ENCODE data around the gene RGL4. TPM values are rescaled to one million over a fixed set of nuclear protein-coding genes. Genes with fewer than 3 reads are reported as not detected.

RGL4 gene
- total RNA-seq, 1 donor from 2014 or later: not detected

GRCh38 chr22:23682827-23683355, 7.9 kb upstream of the RGL4 start:
- no peak overlapping the region for H3K27ac ChIP-seq (ENCODE audit: low read depth, low read length)
- no peak overlapping the region for H3K4me3 Mint-ChIP-seq (ENCODE audit: unreplicated experiment)
- H3K4me1 ChIP-seq (ENCODE audit: insufficient read depth, low read length): peaks cover 5% of the 10 kb centered on the region
- no peaks in the 10 kb centered on the region for H3K9me3 ChIP-seq (ENCODE audit: insufficient read depth, low read depth, low read length)
- H3K9me3 Mint-ChIP-seq (ENCODE audit: unreplicated experiment): peaks cover 3% of the 10 kb centered on the region
- H3K27me3 Mint-ChIP-seq (ENCODE audit: low read depth, unreplicated experiment): no peaks in the 10 kb centered on the region
- H3K9ac ChIP-seq (ENCODE audit: low read length): no peak overlapping the region
- H3K36me3 Mint-ChIP-seq (ENCODE audit: low read depth, unreplicated experiment): peaks cover 3% of the 10 kb centered on the region
- no peak overlapping the region for H3K4me3 ChIP-seq (ENCODE audit: insufficient read depth, low read depth, low read length)
- no peak overlapping the region for H2AFZ ChIP-seq (ENCODE audit: low read depth, low read length)
- no peaks in the 10 kb centered on the region for H3K36me3 ChIP-seq (ENCODE audit: insufficient read depth, low read length)
- no peaks in the 10 kb centered on the region for H3K4me1 Mint-ChIP-seq (ENCODE audit: low read depth, unreplicated experiment)
- H3K79me2 ChIP-seq (ENCODE audit: insufficient read depth, low read length): no peaks in the 10 kb centered on the region
- no peak for DNase-seq (ENCODE audit: low read depth)
- H4K20me1 ChIP-seq (ENCODE audit: insufficient read depth, low read length): peaks cover 9% of the 10 kb centered on the region
- no peak overlapping the region for H3K27ac Mint-ChIP-seq (ENCODE audit: unreplicated experiment)
- TF ChIP-seq, protein P1, sequence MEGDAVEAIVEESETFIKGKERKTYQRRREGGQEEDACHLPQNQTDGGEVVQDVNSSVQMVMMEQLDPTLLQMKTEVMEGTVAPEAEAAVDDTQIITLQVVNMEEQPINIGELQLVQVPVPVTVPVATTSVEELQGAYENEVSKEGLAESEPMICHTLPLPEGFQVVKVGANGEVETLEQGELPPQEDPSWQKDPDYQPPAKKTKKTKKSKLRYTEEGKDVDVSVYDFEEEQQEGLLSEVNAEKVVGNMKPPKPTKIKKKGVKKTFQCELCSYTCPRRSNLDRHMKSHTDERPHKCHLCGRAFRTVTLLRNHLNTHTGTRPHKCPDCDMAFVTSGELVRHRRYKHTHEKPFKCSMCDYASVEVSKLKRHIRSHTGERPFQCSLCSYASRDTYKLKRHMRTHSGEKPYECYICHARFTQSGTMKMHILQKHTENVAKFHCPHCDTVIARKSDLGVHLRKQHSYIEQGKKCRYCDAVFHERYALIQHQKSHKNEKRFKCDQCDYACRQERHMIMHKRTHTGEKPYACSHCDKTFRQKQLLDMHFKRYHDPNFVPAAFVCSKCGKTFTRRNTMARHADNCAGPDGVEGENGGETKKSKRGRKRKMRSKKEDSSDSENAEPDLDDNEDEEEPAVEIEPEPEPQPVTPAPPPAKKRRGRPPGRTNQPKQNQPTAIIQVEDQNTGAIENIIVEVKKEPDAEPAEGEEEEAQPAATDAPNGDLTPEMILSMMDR (IDR thresholded peaks at IDR 0.05; ENCODE audit: insufficient read depth, low read depth, low read length): no peak
- no peak for TF ChIP-seq EZH2 (IDR thresholded peaks at IDR 0.05; ENCODE audit: insufficient read depth, low read length)
- no peak overlapping the region for H3K4me2 ChIP-seq (ENCODE audit: low read length)
- no peak for FAIRE-seq
- no peaks in the 10 kb centered on the region for H3K27me3 ChIP-seq (ENCODE audit: insufficient read depth, low read length)

GRCh38 chr22:23683545-23683944, 7.3 kb upstream of the RGL4 start:
- no peaks in the 10 kb centered on the region for H3K27me3 Mint-ChIP-seq (ENCODE audit: low read depth, unreplicated experiment)
- no peak overlapping the region for H3K27ac Mint-ChIP-seq (ENCODE audit: unreplicated experiment)
- H4K20me1 ChIP-seq (ENCODE audit: insufficient read depth, low read length): peaks cover 9% of the 10 kb centered on the region
- H3K9ac ChIP-seq (ENCODE audit: low read length): no peak overlapping the region
- no peaks in the 10 kb centered on the region for H3K79me2 ChIP-seq (ENCODE audit: insufficient read depth, low read length)
- no peak for DNase-seq (ENCODE audit: low read depth)
- H3K36me3 ChIP-seq (ENCODE audit: insufficient read depth, low read length): no peaks in the 10 kb centered on the region
- H3K27me3 ChIP-seq (ENCODE audit: insufficient read depth, low read length): no peaks in the 10 kb centered on the region
- FAIRE-seq: no peak
- no peak overlapping the region for H3K4me3 ChIP-seq (ENCODE audit: insufficient read depth, low read depth, low read length)
- no peaks in the 10 kb centered on the region for H3K36me3 Mint-ChIP-seq (ENCODE audit: low read depth, unreplicated experiment)
- no peak overlapping the region for H3K4me3 Mint-ChIP-seq (ENCODE audit: unreplicated experiment)
- H3K9me3 Mint-ChIP-seq (ENCODE audit: unreplicated experiment): peaks cover 3% of the 10 kb centered on the region
- no peak overlapping the region for H2AFZ ChIP-seq (ENCODE audit: low read depth, low read length)
- H3K27ac ChIP-seq (ENCODE audit: low read depth, low read length): no peak overlapping the region
- H3K4me1 ChIP-seq (ENCODE audit: insufficient read depth, low read length): peaks cover 5% of the 10 kb centered on the region
- H3K4me1 Mint-ChIP-seq (ENCODE audit: low read depth, unreplicated experiment): no peaks in the 10 kb centered on the region
- TF ChIP-seq, protein P1 (IDR thresholded peaks at IDR 0.05; ENCODE audit: insufficient read depth, low read depth, low read length): no peak
- TF ChIP-seq EZH2 (IDR thresholded peaks at IDR 0.05; ENCODE audit: insufficient read depth, low read length): no peak
- H3K4me2 ChIP-seq (ENCODE audit: low read length): no peak overlapping the region
- no peaks in the 10 kb centered on the region for H3K9me3 ChIP-seq (ENCODE audit: insufficient read depth, low read depth, low read length)

DNA sequence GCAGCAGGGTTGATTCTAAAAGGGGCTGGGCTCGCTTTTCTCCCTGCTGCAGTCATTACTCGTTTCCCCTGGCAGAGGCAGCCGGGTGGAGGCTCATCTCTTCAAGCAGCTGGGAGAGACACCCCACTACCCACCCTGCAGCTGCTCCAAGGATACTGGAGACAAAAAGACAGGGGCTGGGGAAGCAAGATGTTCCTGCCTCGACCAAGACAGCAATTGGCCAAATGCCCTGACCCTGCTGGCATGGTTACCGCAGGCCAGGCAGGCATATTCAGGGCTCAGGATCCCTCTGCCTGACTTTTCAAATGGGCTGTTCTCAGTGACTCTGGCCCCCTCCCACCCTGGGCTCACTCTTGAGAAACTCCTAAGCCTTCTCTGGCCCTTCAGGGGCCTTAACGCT, 6.8 kb upstream of the RGL4 start:
- H3K4me3 Mint-ChIP-seq (ENCODE audit: unreplicated experiment): no peak overlapping the region
- DNase-seq (ENCODE audit: low read depth) (no peak), FAIRE-seq (no peak)
- Histone ChIP-seq H3K36me3 (ENCODE audit: insufficient read depth, low read length) (no peaks in the 10 kb centered on the region), H3K79me2 (ENCODE audit: insufficient read depth, low read length) (no peaks in the 10 kb centered on the region), H3K4me2 (ENCODE audit: low read length) (no peak overlapping the region), H3K9ac (ENCODE audit: low read length) (no peak overlapping the region), H3K4me1 (ENCODE audit: insufficient read depth, low read length) (peaks cover 5% of the 10 kb centered on the region), H3K27ac (ENCODE audit: low read depth, low read length) (no peak overlapping the region), H2AFZ (ENCODE audit: low read depth, low read length) (no peak overlapping the region), H4K20me1 (ENCODE audit: insufficient read depth, low read length) (peaks cover 9% of the 10 kb centered on the region), H3K4me3 (ENCODE audit: insufficient read depth, low read depth, low read length) (no peak overlapping the region), H3K27me3 (ENCODE audit: insufficient read depth, low read length) (no peaks in the 10 kb centered on the region), H3K9me3 (ENCODE audit: insufficient read depth, low read depth, low read length) (no peaks in the 10 kb centered on the region)
- H3K9me3 Mint-ChIP-seq (ENCODE audit: unreplicated experiment): peaks cover 3% of the 10 kb centered on the region
- H3K27ac Mint-ChIP-seq (ENCODE audit: unreplicated experiment): no peak overlapping the region
- no peaks in the 10 kb centered on the region for H3K4me1 Mint-ChIP-seq (ENCODE audit: low read depth, unreplicated experiment)
- TF ChIP-seq, protein P1 (IDR thresholded peaks at IDR 0.05; ENCODE audit: insufficient read depth, low read depth, low read length): no peak
- no peak for TF ChIP-seq EZH2 (IDR thresholded peaks at IDR 0.05; ENCODE audit: insufficient read depth, low read length)
- no peaks in the 10 kb centered on the region for H3K36me3 Mint-ChIP-seq (ENCODE audit: low read depth, unreplicated experiment)
- H3K27me3 Mint-ChIP-seq (ENCODE audit: low read depth, unreplicated experiment): no peaks in the 10 kb centered on the region

All from astrocyte (in vitro differentiated cells and primary cell).